GM21367 (cell line): ENCODE data around the gene MAN2B1.
"Not testable (repeated sequence)": the region's sequence is repeated elsewhere in the genome, so short reads cannot be mapped to it uniquely, and the experiment has no call there.

Source experiments
- ATAC-seq: cut with Tn5 transposase; IDR thresholded peaks from one replicate; pipeline ENCODE4 v1.9.1; 2021; ENCODE audit not compliant: unreplicated experiment

Gene MAN2B1

GRCh38 chr19:12664406-12665280 is 1.9 kb downstream of the MAN2B1 start:
- no peak for ATAC-seq

GRCh38 chr19:12660980-12661379 is 5.6 kb downstream of the MAN2B1 start:
- no peak for ATAC-seq

GRCh38 chr19:12657966-12658365 is 8.6 kb downstream of the MAN2B1 start:
- no peak for ATAC-seq

GRCh38 chr19:12656899-12657571 is 9.5 kb downstream of the MAN2B1 start:
- no peak for ATAC-seq

GRCh38 chr19:12655546-12655945 is 11.0 kb downstream of the MAN2B1 start:
- no peak for ATAC-seq

GRCh38 chr19:12652219-12652618 is 14.3 kb downstream of the MAN2B1 start:
- ATAC-seq, result no peak

- ATAC-seq, result no peak
Measured at GRCh38 chr19:12649941-12650340, 16.6 kb downstream of the MAN2B1 start.

GRCh38 chr19:12648088-12648487 is 18.5 kb downstream of the MAN2B1 start:
- no peak for ATAC-seq

GRCh38 chr19:12647490-12648071 is 19.0 kb downstream of the MAN2B1 start:
- ATAC-seq, result no peak

- no peak for ATAC-seq
Measured at GRCh38 chr19:12647047-12647446, 19.5 kb downstream of the MAN2B1 start.

GRCh38 chr19:12646551-12646950 is 20.0 kb downstream of the MAN2B1 start:
- no peak for ATAC-seq

GRCh38 chr19:12643716-12644115 is 22.8 kb downstream of the MAN2B1 start:
- ATAC-seq, result not testable (repeated sequence)

- ATAC-seq, result no peak
Measured at GRCh38 chr19:12642506-12642905, 24.0 kb downstream of the MAN2B1 start.

GRCh38 chr19:12641456-12641855 is 25.1 kb downstream of the MAN2B1 start:
- no peak for ATAC-seq

GRCh38 chr19:12639901-12640613 is 26.5 kb downstream of the MAN2B1 start:
- ATAC-seq, result no peak

GRCh38 chr19:12638611-12639182 is 27.8 kb downstream of the MAN2B1 start:
- ATAC-seq, result no peak

- ATAC-seq, result no peak
Measured at GRCh38 chr19:12636631-12637030, 29.9 kb downstream of the MAN2B1 start.

- ATAC-seq, result no peak
Measured at GRCh38 chr19:12629215-12629614, 37.3 kb downstream of the MAN2B1 start.

- ATAC-seq, result no peak
Measured at GRCh38 chr19:12628040-12629022, 38.2 kb downstream of the MAN2B1 start.

- no peak for ATAC-seq
Measured at GRCh38 chr19:12626958-12627357, 39.6 kb downstream of the MAN2B1 start.
